Skeletal muscle tissue (tissue), 4 donors: ENCODE data around the gene GPR132. TPM values are rescaled to one million over a fixed set of nuclear protein-coding genes. Genes with fewer than 3 reads are reported as not detected.
A peak's percentile ranks its signal among the peaks of the same experiment; 100 is the strongest.

Source experiments
- H3K27ac ChIP-seq: one replicate; pipeline ENCODE4 v1.7.0; 2013; ENCODE audit warnings: mild to moderate bottlenecking, low read depth, low read length, inconsistent platforms
- H3K27me3 ChIP-seq, 3 donors: one replicate each; pipeline ENCODE4 v1.7.0; 2013; ENCODE audit warnings: low read length in 3 of 3; ENCODE audit not compliant: control insufficient read depth in 3 of 3, insufficient read depth in 3 of 3
- H3K36me3 ChIP-seq, 3 donors: one replicate each; pipeline ENCODE4 v1.7.0; 2013; ENCODE audit warnings: low read length in 3 of 3; ENCODE audit not compliant: control insufficient read depth in 3 of 3, insufficient read depth in 3 of 3
- H3K4me1 ChIP-seq, 3 donors: one replicate each; pipeline ENCODE4 v1.7.0; 2013; ENCODE audit warnings: low read length in 3 of 3, mild to moderate bottlenecking in 3 of 3; ENCODE audit not compliant: control insufficient read depth in 3 of 3, insufficient read depth in 3 of 3
- H3K4me3 ChIP-seq, 3 donors: one replicate each; pipeline ENCODE4 v1.7.0; 2013; ENCODE audit warnings: low read length in 3 of 3
- H3K9ac ChIP-seq, 3 donors: one replicate each; pipeline ENCODE4 v1.7.0; 2013; ENCODE audit warnings: low read length in 3 of 3, mild to moderate bottlenecking in 3 of 3, moderate library complexity in 2 of 3, low read depth in 1 of 3
- H3K9me3 ChIP-seq, 3 donors: one replicate each; pipeline ENCODE4 v1.7.0; 2013; ENCODE audit warnings: low read length in 3 of 3; ENCODE audit not compliant: control insufficient read depth in 3 of 3
- total RNA-seq: library from RNA; depleted of rRNA; stranded (reverse); fragments of >200 nt; gene quantifications from one replicate; pipeline ENCODE4 v1.2.3, GENCODE V29; 2014
- donor health status: Osteomylitis.

Gene GPR132
- total RNA-seq, 1 donor from 2014 or later, result 1.6 TPM

DNA sequence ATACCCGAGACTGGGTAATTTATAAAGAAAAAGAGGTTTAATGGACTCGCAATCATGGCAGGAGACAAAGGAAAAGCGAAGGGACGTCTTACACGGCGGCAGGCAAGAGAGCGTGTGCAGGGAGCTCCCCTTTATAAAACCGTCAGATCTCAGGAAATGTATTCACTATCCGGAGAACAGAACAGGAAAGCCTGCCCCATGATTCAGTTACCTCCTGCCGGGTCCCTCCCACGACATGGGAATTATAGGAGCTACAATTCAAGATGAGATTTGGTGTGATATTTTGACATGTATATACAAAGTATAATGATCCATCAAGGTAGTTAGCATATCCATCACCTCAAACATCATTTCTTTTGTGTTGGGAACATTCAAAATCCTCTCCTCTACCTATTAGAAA is 42.1 kb downstream of the GPR132 start:
- Histone ChIP-seq H3K9me3 (no peaks in the 10 kb centered on the region), H3K9ac (no peak overlapping the region), H3K27me3 (no peaks in the 10 kb centered on the region), H3K36me3 (no peaks in the 10 kb centered on the region), H3K4me1 (peaks cover 20 to 29% (median 20%) of the 10 kb centered on the region in 3 donors), H3K27ac (no peak overlapping the region), H3K4me3 (no peak overlapping the region)

DNA sequence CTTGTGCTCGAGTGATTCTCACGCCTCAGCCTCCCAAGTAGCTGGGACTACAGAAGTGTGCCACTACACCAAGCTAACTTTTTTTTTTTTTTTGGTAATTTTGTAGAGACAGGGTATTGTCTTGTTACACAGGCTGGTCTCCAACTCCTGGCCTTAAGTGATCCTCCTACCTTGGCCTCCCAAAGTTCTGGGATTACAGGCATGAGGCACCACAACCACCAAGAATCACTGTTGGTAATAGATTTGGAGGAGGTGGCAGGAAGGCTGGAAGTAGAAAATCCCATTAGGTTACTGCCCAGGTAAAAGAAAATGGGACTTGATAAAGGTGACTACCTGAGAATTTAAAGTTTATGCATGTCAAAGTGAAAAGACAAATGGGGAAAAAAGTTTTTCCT is 43.0 kb downstream of the GPR132 start:
- Histone ChIP-seq H3K27ac (no peak overlapping the region), H3K4me1 (peaks cover 20 to 29% (median 20%) of the 10 kb centered on the region in 3 donors), H3K9ac (peak overlapping the region; percentile 82 to 90 (median 89)), H3K4me3 (peak overlapping the region; percentile 77 to 88 (median 87)), H3K9me3 (no peaks in the 10 kb centered on the region), H3K36me3 (no peaks in the 10 kb centered on the region), H3K27me3 (no peaks in the 10 kb centered on the region)

DNA sequence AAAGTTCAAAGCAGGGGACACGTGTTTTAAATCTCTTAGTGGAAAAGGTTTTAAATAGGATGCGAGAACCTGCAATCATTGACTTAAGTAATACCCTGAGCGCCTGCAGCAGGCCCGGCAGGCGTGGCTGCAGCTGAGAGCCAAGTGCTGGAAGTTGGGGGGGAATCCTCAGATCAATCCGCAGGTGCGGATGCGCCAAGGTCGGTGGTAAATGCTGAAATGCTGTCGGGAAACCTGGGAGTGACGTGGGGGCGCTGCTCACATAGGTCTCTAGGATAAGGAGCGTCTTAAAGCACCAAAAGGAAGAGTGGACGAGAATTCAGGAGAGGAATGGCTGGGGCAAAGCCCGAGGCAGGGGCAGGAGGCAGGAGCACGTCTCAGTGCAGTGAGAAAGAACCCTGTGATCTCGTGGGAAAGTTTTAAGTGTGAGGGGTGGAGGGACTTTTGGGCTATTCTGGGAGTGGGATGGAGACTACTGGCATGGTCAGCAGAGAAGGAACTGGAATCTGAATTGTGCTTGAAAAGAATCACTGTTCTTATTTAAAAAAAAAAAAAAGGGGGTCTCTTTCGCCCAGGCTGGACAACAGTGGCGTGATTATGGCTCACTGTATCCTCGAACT is 43.5 kb downstream of the GPR132 start:
- H3K27ac ChIP-seq, result peak overlapping the region; percentile 52
- H3K36me3 ChIP-seq, result no peaks in the 10 kb centered on the region
- H3K27me3 ChIP-seq, result no peaks in the 10 kb centered on the region
- H3K9ac ChIP-seq, result peak overlapping the region; percentile 82 to 90 (median 89)
- no peaks in the 10 kb centered on the region for H3K9me3 ChIP-seq
- peak overlapping the region; percentile 77 to 88 (median 87) for H3K4me3 ChIP-seq
- peaks cover 20 to 29% (median 20%) of the 10 kb centered on the region in 3 donors for H3K4me1 ChIP-seq

DNA sequence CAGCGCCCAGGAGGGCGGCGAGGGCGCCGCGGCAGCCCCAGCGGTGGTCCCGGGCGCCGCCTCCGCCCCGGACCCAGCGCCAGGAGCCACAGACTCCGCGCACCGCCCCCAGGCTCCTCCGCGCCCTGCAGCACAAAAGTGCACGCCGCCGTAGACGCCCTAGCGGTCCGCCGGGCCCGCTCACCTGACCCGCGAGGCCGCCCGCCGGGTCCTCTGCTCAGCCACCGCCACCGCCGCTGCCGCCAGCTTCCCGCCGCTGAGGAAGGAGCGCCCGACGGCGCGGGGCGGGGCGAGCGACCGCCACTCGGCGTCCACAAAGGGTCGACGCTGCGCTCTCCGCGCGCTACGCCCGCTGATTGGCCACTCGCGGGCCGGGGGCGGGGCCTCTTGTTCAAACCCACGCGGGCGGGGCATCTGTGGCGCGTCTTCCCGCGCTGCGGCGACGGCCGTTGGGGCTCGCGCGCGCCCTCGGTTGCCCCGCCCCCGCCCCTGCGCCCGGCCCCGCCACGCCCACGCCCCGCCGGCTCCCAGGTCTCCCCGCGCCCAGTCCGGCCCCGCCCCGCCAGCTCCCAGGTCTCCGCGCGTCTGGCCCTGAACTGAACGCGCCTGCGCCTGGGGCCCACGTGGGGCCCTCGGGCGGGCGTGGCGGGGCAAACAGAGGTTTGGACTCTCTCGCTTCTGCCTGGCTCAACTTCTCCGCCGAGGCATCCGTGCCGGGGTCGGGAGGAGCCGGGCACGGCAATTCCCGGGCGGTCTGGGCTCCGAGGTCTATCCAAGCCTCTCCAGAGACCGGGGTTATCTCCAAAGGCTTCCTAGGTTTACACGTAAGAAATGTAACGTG is 44.2 kb downstream of the GPR132 start, which contains the start of gene CDCA4:
Gene CDCA4, minus strand, starts transcription at position 269 of the 841 bp plus-strand sequence. CDS start 9,154 bp downstream, outside the sequence.
- Histone ChIP-seq H3K27ac (peak within 1 kb of the TSS; percentile 52), H3K9me3 (no peaks in the 10 kb centered on the region), H3K36me3 (no peaks in the 10 kb centered on the region), H3K4me3 (peak within 1 kb of the TSS; percentile 77 to 88 (median 87)), H3K4me1 (peaks cover 20 to 29% (median 20%) of the 10 kb centered on the region in 3 donors), H3K27me3 (no peaks in the 10 kb centered on the region), H3K9ac (peak within 1 kb of the TSS; percentile 82 to 90 (median 89))

DNA sequence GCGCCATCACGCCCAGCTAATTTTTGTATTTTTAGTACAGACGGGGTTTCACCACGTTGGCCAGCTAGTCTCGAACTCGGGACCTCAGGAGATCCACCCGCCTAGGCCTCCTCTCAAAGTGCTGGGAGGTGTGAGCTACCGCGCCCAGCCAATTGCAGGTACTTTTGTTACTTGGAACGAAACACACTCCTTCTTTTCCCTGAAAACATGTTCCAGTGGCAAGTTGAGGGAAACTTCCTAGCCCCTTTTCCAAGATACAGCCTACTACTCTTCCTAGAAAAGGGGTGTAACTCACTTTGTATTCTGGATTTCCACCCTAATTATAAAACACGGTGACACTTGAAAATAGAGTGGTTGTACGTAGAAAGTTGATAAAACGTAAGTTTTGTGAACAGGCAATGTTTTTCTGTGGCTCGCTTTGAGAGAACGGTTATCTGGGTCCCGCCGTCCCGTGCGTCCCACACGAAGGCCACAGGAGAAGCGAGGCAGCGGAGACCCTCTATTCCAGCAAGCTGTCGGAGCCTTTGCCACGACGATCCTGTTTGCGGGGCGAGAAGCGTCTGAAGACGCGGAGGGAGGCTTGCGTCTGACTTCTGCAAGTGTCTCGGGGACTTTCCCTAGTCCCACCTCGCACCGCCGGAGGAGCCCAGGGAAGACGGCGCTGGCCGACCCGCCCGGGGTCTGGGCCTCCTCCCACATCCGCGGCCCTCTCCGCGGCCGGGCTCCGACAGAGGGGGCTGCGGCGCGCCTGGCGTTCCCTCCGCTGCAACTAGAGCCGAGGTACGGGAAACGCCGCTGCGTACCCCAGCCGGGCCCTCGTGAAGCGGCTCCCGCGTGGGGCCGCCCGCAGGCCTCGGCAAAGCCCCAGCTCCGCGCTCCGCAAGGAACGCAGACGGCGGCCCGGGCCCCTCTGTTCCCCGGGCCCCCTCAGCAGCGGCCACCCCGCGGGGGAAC is 45.1 kb downstream of the GPR132 start:
- no peak overlapping the region for H3K27ac ChIP-seq
- peak overlapping the region; percentile 62 to 80 (median 63) for H3K9ac ChIP-seq
- no peaks in the 10 kb centered on the region for H3K27me3 ChIP-seq
- peaks cover 20 to 29% (median 20%) of the 10 kb centered on the region in 3 donors for H3K4me1 ChIP-seq
- no peaks in the 10 kb centered on the region for H3K9me3 ChIP-seq
- H3K4me3 ChIP-seq, result peak overlapping the region; percentile 72 to 73 (median 72)
- H3K36me3 ChIP-seq, result no peaks in the 10 kb centered on the region

DNA sequence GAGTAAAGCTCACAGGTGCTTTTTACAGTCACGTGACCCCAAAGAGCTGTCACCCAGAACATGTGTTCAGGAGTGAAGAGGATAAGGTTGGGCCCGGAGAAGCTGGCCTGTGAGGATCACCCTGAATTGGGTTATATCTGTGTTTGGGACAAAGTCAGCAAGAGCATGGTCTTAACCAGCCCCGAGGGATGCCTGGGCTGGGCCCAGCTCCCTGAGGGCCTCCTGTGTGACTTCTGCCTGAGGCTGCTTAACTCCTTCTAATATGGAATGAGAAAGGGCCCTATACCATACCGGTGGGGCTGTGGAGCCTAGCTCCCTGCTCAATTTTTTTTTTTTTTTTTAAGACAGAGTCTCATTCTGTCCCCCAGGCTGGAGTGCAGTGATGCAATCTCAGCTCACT is 46.8 kb downstream of the GPR132 start:
- Histone ChIP-seq H3K9me3 (no peaks in the 10 kb centered on the region), H3K36me3 (no peaks in the 10 kb centered on the region), H3K9ac (no peak overlapping the region), H3K4me3 (no peak overlapping the region), H3K27ac (no peak overlapping the region), H3K27me3 (no peaks in the 10 kb centered on the region), H3K4me1 (peaks cover 20 to 34% (median 22%) of the 10 kb centered on the region in 3 donors)

DNA sequence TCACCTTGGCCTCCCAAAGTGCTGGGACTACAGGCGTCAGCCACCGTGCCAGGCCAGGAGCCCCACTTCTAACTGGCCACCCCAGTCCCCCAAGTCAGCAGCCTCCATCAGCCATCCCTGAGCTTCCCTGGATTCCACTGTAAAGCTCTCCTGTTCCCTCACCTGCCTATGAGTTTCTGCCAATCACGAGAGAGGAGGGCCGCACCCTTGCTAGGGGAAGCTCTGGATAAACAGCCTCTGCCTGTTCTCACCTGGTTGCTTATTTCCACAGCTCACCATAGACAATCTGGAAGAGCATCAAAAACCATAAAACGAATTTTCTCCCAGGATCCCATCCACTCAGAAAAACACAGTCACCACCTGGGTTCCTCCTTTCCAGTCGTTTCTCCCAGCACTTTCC is 49.3 kb downstream of the GPR132 start:
- Histone ChIP-seq H3K27ac (no peak overlapping the region), H3K27me3 (no peaks in the 10 kb centered on the region), H3K9ac (no peak overlapping the region), H3K4me1 (peaks cover 16 to 33% (median 22%) of the 10 kb centered on the region in 3 donors), H3K36me3 (peaks cover 1 to 6% (median 3%) of the 10 kb centered on the region in 3 donors), H3K4me3 (no peak overlapping the region), H3K9me3 (no peaks in the 10 kb centered on the region)

DNA sequence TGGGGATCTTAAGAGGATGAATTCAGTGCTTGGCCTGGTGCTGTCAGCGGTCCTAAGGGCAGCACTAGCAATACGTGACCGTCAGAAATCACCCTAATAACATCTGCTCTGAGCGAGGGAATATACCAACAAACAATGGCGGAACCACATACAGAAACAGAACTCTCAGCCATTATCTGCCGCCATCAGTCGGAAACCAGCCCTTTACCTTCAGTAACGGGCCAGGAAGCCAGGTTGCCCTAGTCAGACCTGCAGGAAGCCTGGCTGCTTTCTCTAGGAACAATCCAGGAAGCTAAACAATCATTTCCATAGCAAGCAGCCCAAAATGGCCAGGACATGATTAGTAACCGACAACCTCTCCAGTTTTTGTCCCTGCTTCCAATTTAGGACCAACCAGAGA is 50.0 kb downstream of the GPR132 start:
- peaks cover 13 to 29% (median 21%) of the 10 kb centered on the region in 3 donors for H3K4me1 ChIP-seq
- no peak overlapping the region for H3K9ac ChIP-seq

DNA sequence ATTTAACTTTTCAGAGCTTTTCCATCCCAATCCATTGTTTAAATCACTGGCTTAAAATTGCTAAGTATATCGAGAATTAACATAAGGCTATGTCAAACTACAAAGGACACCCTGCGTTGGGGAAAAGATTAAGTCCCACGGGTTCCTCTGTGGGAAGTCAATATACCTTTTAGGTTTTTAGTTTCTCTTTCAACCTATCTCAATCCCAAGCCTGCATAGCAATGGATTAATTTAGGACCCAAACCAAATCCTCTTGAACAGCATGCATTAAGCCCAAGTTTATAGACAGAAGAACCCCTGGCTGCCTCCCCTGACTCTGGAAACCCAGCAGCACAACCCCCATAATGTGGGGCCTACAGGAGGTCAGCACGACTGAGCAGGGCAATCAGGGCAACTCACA is 50.6 kb downstream of the GPR132 start:
- Histone ChIP-seq H3K9me3 (no peaks in the 10 kb centered on the region), H3K4me1 (peaks cover 6 to 23% (median 16%) of the 10 kb centered on the region in 3 donors), H3K27ac (no peak overlapping the region), H3K36me3 (peaks cover 3 to 8% (median 8%) of the 10 kb centered on the region in 3 donors), H3K4me3 (no peak overlapping the region), H3K9ac (no peak overlapping the region), H3K27me3 (no peaks in the 10 kb centered on the region)

More for the DNA sequence above, 50.0 kb downstream of the GPR132 start:
- Histone ChIP-seq H3K36me3 (peaks cover 3 to 8% (median 3%) of the 10 kb centered on the region in 3 donors), H3K27me3 (no peaks in the 10 kb centered on the region), H3K4me3 (no peak overlapping the region), H3K27ac (no peak overlapping the region), H3K9me3 (no peaks in the 10 kb centered on the region)
